Breast epithelium (tissue), 4 donors: ENCODE measurements around the gene UGT1A10. TPM values are rescaled to one million over a fixed set of nuclear protein-coding genes. Genes with fewer than 3 reads are reported as not detected.
"Not testable (repeated sequence)": the region's sequence is repeated elsewhere in the genome, so short reads cannot be mapped to it uniquely, and the experiment has no call there.

Experiments used
- DNase-seq, 2 donors: peaks; one replicate each; pipeline ENCODE4 v3.0.0-alpha.2; 2019; ENCODE audit warnings: low spot score in 2 of 2
- H3K27ac ChIP-seq, 2 donors: fragments of 200-600 bp; sonication (generic) in 1 of 2; one replicate each; pipeline ENCODE4 v1.5.1; 2016 to 2019; ENCODE audit warnings: mild to moderate bottlenecking in 1 of 2
- H3K27me3 ChIP-seq, 2 donors: fragments of 200-600 bp; sonication (generic) in 1 of 2; one replicate each; pipeline versions ENCODE4 v1.5.1 to v1.6.0; 2017 to 2019; ENCODE audit warnings: control low read depth in 1 of 2, mild to moderate bottlenecking in 1 of 2
- H3K36me3 ChIP-seq: fragments of 200-600 bp; one replicate; pipeline ENCODE4 v1.5.1; 2019
- H3K4me1 ChIP-seq, 2 donors: fragments of 200-600 bp; sonication (generic); one replicate each; pipeline ENCODE4 v1.5.1; 2016 to 2019; ENCODE audit warnings: control low read depth in 1 of 2
- H3K4me3 ChIP-seq, 3 donors: fragments of 200-600 bp; sonication (generic); 1 replicate in 2 of 3; 2 replicates in 1 of 3; pipeline ENCODE4 v1.5.1; 2016 to 2019; ENCODE audit warnings: mild to moderate bottlenecking in 3 of 3, moderate library complexity in 2 of 3
- H3K9me3 ChIP-seq, 2 donors: fragments of 200-600 bp; sonication (generic) in 1 of 2; one replicate each; pipeline ENCODE4 v1.5.1; 2016 to 2019; ENCODE audit warnings: control low read depth in 1 of 2
- CTCF ChIP-seq, 3 donors: fragments of 450-650 bp; IDR thresholded peaks; one replicate each; pipeline ENCODE4 v1.5.1; 2016 to 2017; ENCODE audit warnings: antibody characterized with exemption in 3 of 3, mild to moderate bottlenecking in 3 of 3, moderate library complexity in 3 of 3
- POLR2A ChIP-seq: fragments of 450-650 bp; IDR thresholded peaks from one replicate; pipeline ENCODE4 v1.6.1; 2016; ENCODE audit warnings: antibody characterized with exemption, mild to moderate bottlenecking, moderate library complexity
- POLR2AphosphoS5 ChIP-seq, 3 donors: sonication (generic); formaldehyde crosslinking; IDR thresholded peaks; one replicate each; pipeline ENCODE4 v1.6.1; 2017; ENCODE audit warnings: antibody characterized with exemption in 3 of 3
- intact Hi-C: fragments of 100-400 bp; cut with DNase I; formaldehyde crosslinking; loops from one replicate; pipeline ENCODE4 v1.15.1; 2023; ENCODE audit warnings: low total_unique reads
- total RNA-seq, 3 donors: library from RNA; depleted of rRNA; stranded (reverse); fragments of >200 nt; gene quantifications; one replicate each; pipeline ENCODE4 v1.1.0, GENCODE V29; 2016

The UGT1A10 gene
- total RNA-seq, 3 donors from 2014 or later: not detected

GRCh38 chr2:233655043-233655442, 18.8 kb downstream of the UGT1A10 start:
- H3K9me3 ChIP-seq: no peaks in the 10 kb centered on the region
- H3K27ac ChIP-seq: no peak overlapping the region
- no peak overlapping the region for H3K4me3 ChIP-seq
- TF ChIP-seq POLR2A (no peak), CTCF (IDR thresholded peaks at IDR 0.05) (no peak), POLR2AphosphoS5 (IDR thresholded peaks at IDR 0.05) (no peak)
- DNase-seq: no peak
- intact Hi-C loops: no loop called here
- no peaks in the 10 kb centered on the region for H3K4me1 ChIP-seq
- H3K36me3 ChIP-seq: no peaks in the 10 kb centered on the region
- peaks cover 0 to 5% of the 10 kb centered on the region in 2 donors for H3K27me3 ChIP-seq

GRCh38 chr2:233655943-233656342, 19.7 kb downstream of the UGT1A10 start:
- DNase-seq, H3K27me3 ChIP-seq, H3K36me3 ChIP-seq, H3K27ac ChIP-seq, intact Hi-C loops, H3K4me3 ChIP-seq, H3K9me3 ChIP-seq, H3K4me1 ChIP-seq: not testable (repeated sequence)

GRCh38 chr2:233656443-233656842, 20.2 kb downstream of the UGT1A10 start:
- Histone ChIP-seq H3K27ac (no peak overlapping the region), H3K27me3 (peaks cover 0 to 5% of the 10 kb centered on the region in 2 donors), H3K4me1 (no peaks in the 10 kb centered on the region), H3K9me3 (peaks cover 0 to 9% of the 10 kb centered on the region in 2 donors), H3K36me3 (no peaks in the 10 kb centered on the region), H3K4me3 (no peak overlapping the region)
- no peak for TF ChIP-seq CTCF (IDR thresholded peaks at IDR 0.05)
- intact Hi-C loops: no loop called here
- DNase-seq: no peak

GRCh38 chr2:233658610-233659009, 22.4 kb downstream of the UGT1A10 start:
- no peak overlapping the region for H3K27ac ChIP-seq
- H3K9me3 ChIP-seq: peaks cover 0 to 13% of the 10 kb centered on the region in 2 donors
- DNase-seq: no peak
- H3K27me3 ChIP-seq: no peaks in the 10 kb centered on the region
- TF ChIP-seq CTCF (IDR thresholded peaks at IDR 0.05) (no peak), POLR2AphosphoS5 (IDR thresholded peaks at IDR 0.05) (no peak), POLR2A (no peak)
- H3K4me3 ChIP-seq: no peak overlapping the region
- no peaks in the 10 kb centered on the region for H3K4me1 ChIP-seq
- intact Hi-C loops: no loop called here
- H3K36me3 ChIP-seq: no peaks in the 10 kb centered on the region

- no peaks in the 10 kb centered on the region for H3K4me1 ChIP-seq
- no peaks in the 10 kb centered on the region for H3K27me3 ChIP-seq
- no peak overlapping the region for H3K27ac ChIP-seq
- intact Hi-C loops: no loop called here
- peaks cover 0 to 13% of the 10 kb centered on the region in 2 donors for H3K9me3 ChIP-seq
- TF ChIP-seq POLR2AphosphoS5 (IDR thresholded peaks at IDR 0.05): no peak
- no peak for TF ChIP-seq CTCF (IDR thresholded peaks at IDR 0.05)
- no peak for TF ChIP-seq POLR2A
- no peak overlapping the region for H3K4me3 ChIP-seq
- no peaks in the 10 kb centered on the region for H3K36me3 ChIP-seq
- no peak for DNase-seq
Measured at GRCh38 chr2:233663911-233664310, 27.7 kb downstream of the UGT1A10 start.

GRCh38 chr2:233668605-233669260, 32.5 kb downstream of the UGT1A10 start:
- no peak overlapping the region for H3K4me3 ChIP-seq

More at GRCh38 chr2:233668605-233669260, 32.5 kb downstream of the UGT1A10 start:
- Histone ChIP-seq H3K9me3 (no peaks in the 10 kb centered on the region), H3K36me3 (no peaks in the 10 kb centered on the region), H3K27ac (no peak overlapping the region), H3K4me1 (no peaks in the 10 kb centered on the region), H3K27me3 (no peaks in the 10 kb centered on the region)
- TF ChIP-seq CTCF (IDR thresholded peaks at IDR 0.05): no peak
- no peak for TF ChIP-seq POLR2A
- no peak for TF ChIP-seq POLR2AphosphoS5 (IDR thresholded peaks at IDR 0.05)
- intact Hi-C loops: no loop called here
- DNase-seq: no peak
